Stomach smooth muscle (tissue), 2 donors: ENCODE measurements around the gene UMAD1.
"Not testable (repeated sequence)": the region's sequence is repeated elsewhere in the genome, so short reads cannot be mapped to it uniquely, and the experiment has no call there.

Experiments used
- H3K27ac ChIP-seq: one replicate; pipeline ENCODE4 v1.7.0; 2013; ENCODE audit warnings: mild to moderate bottlenecking, low read length, inconsistent platforms
- H3K27me3 ChIP-seq, 2 donors: one replicate each; pipeline ENCODE4 v1.7.0; 2013; ENCODE audit warnings: low read length in 2 of 2; ENCODE audit not compliant: insufficient read depth in 2 of 2, control insufficient read depth in 1 of 2
- H3K36me3 ChIP-seq, 2 donors: one replicate each; pipeline ENCODE4 v1.7.0; 2013; ENCODE audit warnings: low read length in 2 of 2; ENCODE audit not compliant: control insufficient read depth in 2 of 2, insufficient read depth in 2 of 2
- H3K4me1 ChIP-seq: one replicate; pipeline ENCODE4 v1.7.0; 2013; ENCODE audit warnings: low read length; ENCODE audit not compliant: control insufficient read depth, insufficient read depth
- H3K4me3 ChIP-seq, 2 donors: one replicate each; pipeline ENCODE4 v1.7.0; 2013; ENCODE audit warnings: low read length in 2 of 2
- H3K9ac ChIP-seq, 2 donors: one replicate each; pipeline ENCODE4 v1.7.0; 2013; ENCODE audit warnings: low read length in 2 of 2, mild to moderate bottlenecking in 1 of 2
- H3K9me3 ChIP-seq, 2 donors: one replicate each; pipeline ENCODE4 v1.7.0; 2013; ENCODE audit warnings: low read length in 2 of 2; ENCODE audit not compliant: control insufficient read depth in 2 of 2
- donor health status: healthy.
- donor health status: Pancreatic carcinoma.

Gene UMAD1

DNA sequence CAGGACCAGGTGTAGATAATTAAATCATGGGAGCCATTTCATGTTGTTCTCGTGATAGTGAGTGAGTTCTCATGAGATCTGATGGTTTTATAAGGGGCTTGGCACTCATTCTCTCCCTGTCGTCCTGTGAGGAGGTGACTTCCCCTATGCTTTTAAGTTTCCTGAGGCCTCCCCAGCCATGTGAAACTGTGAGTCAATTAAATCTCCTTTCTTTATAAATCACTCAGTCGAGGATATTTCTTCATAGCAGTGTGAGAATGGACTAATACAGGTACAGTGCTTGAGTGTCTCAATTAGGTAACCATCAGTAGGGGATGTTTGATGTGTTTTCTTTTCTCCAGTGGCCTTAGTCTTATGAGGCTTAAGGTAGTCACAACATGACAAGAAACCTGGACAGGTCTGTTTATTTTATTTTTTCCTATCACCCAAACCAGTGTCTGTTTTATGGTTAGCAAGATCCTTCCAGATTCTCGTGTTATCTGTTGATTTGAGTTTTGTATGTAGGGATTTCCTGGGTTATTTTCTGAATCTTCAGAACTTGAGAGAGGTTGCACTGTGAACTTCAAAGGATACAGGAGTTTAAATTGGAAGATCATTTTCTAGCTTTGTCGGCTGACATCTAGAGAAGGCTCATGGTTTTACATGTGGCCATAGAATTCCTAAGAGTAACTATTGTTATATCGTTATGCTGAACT is 32.1 kb downstream of the UMAD1 start:
- no peaks in the 10 kb centered on the region for H3K4me1 ChIP-seq
- H3K9ac ChIP-seq, result peak overlapping the region; percentile 35 to 37
- peak overlapping the region; percentile 37 for H3K27ac ChIP-seq
- H3K9me3 ChIP-seq, result no peaks in the 10 kb centered on the region
- H3K4me3 ChIP-seq, result peak overlapping the region; percentile 41 to 61
- H3K36me3 ChIP-seq, result peaks cover 0 to 4% of the 10 kb centered on the region in 2 donors
- H3K27me3 ChIP-seq, result no peaks in the 10 kb centered on the region

DNA sequence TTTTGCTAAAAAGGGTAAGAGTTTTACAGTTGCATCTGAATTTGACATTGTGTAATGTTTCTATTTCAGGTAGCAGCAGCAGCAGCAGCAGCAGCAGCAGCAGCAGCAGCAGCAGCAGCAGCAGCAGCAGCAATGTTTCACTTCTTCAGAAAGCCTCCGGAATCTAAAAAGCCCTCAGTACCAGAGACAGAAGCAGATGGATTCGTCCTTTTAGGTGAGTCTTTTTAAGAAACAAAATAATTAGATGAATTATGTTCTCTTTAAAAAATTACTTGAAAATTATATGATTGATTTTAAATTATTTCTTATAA is 32.6 kb downstream of the UMAD1 start:
- Histone ChIP-seq H3K36me3 (peaks cover 0 to 4% of the 10 kb centered on the region in 2 donors), H3K27me3 (no peaks in the 10 kb centered on the region), H3K4me1 (no peaks in the 10 kb centered on the region), H3K9ac (peak overlapping the region in 1 of 2 donors; percentile 35), H3K27ac (peak overlapping the region; percentile 37), H3K9me3 (no peaks in the 10 kb centered on the region), H3K4me3 (peak overlapping the region; percentile 41 to 61)

DNA sequence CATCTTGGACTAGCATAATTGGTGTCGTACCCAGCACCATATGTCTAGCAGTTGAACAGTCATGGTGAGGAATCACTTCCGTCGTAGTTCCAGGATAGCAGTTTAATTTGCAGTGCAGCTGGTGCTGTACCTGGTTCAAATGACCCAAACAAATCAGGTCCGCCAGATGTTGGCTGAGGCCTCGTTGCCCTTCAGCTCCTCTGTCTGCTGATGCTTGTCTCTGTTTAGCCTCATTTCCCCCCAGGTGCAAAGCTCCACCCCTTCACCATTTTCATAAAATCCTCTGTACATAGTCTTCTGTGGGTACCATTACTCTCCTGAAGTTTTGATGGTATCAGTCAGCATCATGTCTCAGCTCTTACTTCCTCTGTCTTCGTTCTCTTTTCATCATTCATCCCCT is 35.1 kb downstream of the UMAD1 start:
- H3K4me3 ChIP-seq, result no peak overlapping the region
- H3K9ac ChIP-seq, result no peak overlapping the region
- peaks cover 0 to 4% of the 10 kb centered on the region in 2 donors for H3K36me3 ChIP-seq
- no peaks in the 10 kb centered on the region for H3K27me3 ChIP-seq
- no peaks in the 10 kb centered on the region for H3K4me1 ChIP-seq
- H3K27ac ChIP-seq, result peak overlapping the region; percentile 37
- H3K9me3 ChIP-seq, result no peaks in the 10 kb centered on the region

DNA sequence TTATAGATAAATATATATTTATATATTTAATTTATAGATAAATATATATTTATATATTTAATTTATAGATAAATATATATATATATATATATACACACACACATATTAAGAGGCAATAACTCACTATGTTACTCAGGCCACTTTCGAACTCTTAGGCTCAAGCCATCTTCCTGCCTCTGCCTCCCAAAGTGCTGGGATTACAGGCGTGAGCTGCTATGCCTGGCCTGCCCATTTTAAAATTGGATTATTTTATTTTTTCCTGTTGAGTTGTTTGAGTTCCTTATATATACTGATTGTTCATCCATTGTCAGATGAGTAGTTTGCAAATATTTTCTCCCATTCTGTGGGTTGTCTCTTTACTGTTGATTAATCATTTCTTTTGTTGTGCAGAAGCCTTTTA is 39.1 kb downstream of the UMAD1 start:
- H3K36me3 ChIP-seq, H3K4me3 ChIP-seq, H3K27ac ChIP-seq, H3K27me3 ChIP-seq, H3K9ac ChIP-seq, H3K4me1 ChIP-seq, H3K9me3 ChIP-seq: not testable (repeated sequence)

DNA sequence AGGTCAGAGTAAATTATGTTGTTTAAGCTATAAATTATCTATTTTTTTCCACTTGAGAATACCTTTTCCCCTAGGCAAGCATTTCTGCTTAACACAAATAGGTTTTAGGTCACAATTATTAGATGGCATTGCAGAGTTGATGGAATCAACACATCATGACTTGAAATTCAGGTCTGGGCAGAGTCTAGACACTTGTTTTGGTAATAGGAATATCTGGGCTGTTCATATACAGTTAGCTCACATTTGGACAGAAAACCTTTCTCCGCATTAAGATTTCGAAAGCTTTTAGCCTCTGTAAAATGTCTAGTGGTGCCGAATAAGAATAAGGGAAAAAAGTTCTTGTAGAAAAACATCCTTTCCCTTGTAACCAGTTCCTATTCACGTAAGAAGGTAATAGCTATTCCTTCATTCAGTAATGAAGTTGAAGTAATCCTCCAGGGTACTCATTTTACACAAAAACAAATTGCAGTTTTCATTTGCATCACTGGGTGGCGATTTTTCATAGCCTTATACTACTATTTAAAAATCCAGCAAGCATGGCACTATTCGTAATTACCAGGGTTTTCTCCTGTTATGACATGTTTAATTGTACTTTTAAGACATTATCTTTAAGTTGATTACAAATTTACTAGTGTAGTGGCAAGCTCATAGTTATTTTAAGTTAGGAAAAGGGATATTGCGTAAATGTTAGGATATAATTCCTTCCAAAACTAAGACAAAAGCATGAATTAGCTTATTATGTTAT is 40.8 kb downstream of the UMAD1 start:
- Histone ChIP-seq H3K36me3 (no peaks in the 10 kb centered on the region), H3K9me3 (no peaks in the 10 kb centered on the region), H3K27me3 (no peaks in the 10 kb centered on the region), H3K4me1 (no peaks in the 10 kb centered on the region), H3K9ac (peak overlapping the region in 1 of 2 donors; percentile 61), H3K27ac (no peak overlapping the region), H3K4me3 (peak overlapping the region; percentile 44 to 66)

DNA sequence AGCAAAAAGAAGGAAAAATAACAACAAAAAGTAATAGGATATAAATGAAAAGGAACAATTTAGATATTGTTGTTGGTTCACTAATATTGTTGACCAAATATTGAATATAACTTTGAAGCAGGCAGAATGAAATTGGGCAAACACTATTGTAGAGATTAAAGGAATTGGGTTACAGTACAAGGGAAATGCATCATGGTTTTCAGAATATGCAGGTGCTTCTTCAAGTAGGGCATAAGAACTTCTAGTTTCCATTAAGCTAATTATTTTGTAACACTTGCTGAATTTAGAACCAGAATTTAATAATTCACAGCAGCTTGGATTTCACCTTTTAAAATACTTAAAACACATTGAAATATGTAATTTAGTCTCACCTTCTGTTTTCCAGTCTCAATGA is 41.4 kb downstream of the UMAD1 start:
- H3K27ac ChIP-seq, result no peak overlapping the region
- H3K9me3 ChIP-seq, result no peaks in the 10 kb centered on the region
- no peaks in the 10 kb centered on the region for H3K36me3 ChIP-seq
- H3K4me1 ChIP-seq, result no peaks in the 10 kb centered on the region
- H3K4me3 ChIP-seq, result no peak overlapping the region
- H3K9ac ChIP-seq, result no peak overlapping the region
- no peaks in the 10 kb centered on the region for H3K27me3 ChIP-seq

DNA sequence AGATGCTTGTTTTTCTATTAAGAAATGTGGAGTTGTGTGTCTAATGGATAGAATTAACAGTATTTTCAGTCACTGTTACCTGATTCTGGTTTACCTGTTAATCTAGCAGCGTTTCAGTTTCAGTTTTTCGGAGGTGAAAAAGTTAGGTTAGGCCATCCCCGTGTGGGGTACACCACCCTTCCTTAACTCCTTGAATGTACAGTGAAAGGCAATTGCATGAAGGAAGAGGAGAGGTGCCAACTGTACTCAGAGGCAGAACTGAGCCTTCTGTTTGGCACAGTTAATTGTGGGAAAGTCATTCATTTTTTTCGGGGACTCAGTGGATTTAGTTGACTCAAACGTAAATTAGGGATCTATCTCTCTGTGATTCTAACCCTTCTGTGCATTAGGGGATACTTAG is 42.3 kb downstream of the UMAD1 start:
- Histone ChIP-seq H3K27me3 (no peaks in the 10 kb centered on the region), H3K27ac (no peak overlapping the region), H3K9ac (peak overlapping the region in 1 of 2 donors; percentile 53), H3K9me3 (no peaks in the 10 kb centered on the region), H3K4me3 (peak overlapping the region; percentile 54 to 56), H3K36me3 (no peaks in the 10 kb centered on the region), H3K4me1 (peaks cover 4% of the 10 kb centered on the region)

DNA sequence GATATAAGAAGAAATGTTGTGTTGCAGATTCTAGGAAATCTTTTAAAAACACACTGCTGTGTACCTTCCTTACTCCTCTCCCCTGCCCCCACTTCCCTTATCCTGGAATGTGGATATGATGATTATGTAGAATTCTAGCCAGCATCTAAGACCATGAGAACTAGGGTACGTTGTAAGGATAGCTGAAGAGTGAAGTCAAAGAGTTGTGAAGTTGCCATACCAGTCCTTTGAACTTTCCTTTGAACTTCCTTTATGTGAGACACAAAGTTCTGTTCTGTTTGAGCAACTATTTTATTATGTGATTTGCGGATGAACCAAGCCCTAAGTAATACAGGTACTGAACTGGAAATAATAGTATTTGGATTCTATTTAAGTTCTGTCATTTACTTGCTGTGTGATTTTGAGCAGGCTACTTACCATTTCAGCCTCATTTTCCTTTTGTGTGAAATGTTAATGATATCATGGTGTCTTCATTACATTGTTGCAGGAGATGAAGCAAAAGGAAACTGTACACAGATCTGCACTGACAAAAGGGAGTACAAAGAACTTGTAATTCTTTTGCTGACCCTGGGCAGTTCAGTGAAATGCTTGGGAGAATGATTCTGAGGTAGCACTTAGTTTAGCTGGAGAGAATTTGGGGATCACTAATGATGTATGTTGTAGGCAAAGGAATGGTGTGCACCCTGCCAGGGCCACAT is 46.4 kb downstream of the UMAD1 start:
- H3K9ac ChIP-seq, result no peak overlapping the region
- H3K4me3 ChIP-seq, result peak overlapping the region in 1 of 2 donors; percentile 10
- H3K27me3 ChIP-seq, result no peaks in the 10 kb centered on the region
- H3K27ac ChIP-seq, result no peak overlapping the region
- peaks cover 4% of the 10 kb centered on the region for H3K4me1 ChIP-seq
- no peaks in the 10 kb centered on the region for H3K36me3 ChIP-seq
- no peaks in the 10 kb centered on the region for H3K9me3 ChIP-seq

DNA sequence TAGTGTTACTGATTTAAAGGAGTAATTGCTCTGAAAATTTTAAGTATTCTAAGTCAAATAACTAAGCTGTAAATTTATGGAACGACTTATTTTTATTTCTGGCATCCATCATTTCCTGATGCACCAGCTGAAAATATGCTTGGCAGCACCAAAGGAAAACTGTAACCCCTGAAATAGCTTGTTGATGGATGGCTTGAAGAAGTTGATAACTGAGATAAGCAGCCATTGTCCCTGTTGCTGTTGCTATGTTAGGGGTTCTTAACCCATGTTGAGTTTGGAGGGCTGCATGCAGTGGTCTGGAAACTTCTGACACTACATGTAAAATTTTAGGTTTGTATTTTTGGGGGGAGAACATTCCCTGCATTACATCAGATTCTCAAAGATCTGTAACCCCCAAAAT is 47.2 kb downstream of the UMAD1 start:
- H3K4me1 ChIP-seq, result peaks cover 4% of the 10 kb centered on the region
- H3K36me3 ChIP-seq, result no peaks in the 10 kb centered on the region
- H3K27ac ChIP-seq, result no peak overlapping the region
- peak overlapping the region in 1 of 2 donors; percentile 34 for H3K9ac ChIP-seq
- no peaks in the 10 kb centered on the region for H3K27me3 ChIP-seq
- H3K4me3 ChIP-seq, result peak overlapping the region; percentile 21 to 57
- H3K9me3 ChIP-seq, result no peaks in the 10 kb centered on the region

DNA sequence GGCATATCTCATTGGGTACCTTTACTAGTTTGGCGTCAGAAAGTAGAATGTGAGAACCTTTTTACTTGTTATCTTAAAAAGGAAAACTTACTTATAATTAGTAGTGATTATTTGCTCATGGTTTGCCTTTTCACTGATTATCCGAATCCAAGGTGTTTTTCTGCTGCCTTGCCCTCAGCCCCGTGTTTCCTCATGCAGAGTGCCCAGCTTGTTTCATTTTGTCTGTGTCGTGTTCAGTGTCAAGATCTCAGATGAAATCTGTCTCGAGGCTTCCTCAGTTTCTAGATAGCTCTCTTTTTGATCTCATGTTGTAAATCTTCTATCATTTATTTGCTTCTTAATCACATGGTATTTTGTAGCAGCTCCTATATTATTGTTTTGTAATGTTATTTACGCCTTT is 47.8 kb downstream of the UMAD1 start:
- H3K27ac ChIP-seq, result no peak overlapping the region
- H3K27me3 ChIP-seq, result no peaks in the 10 kb centered on the region
- H3K4me3 ChIP-seq, result peak overlapping the region; percentile 21 to 57
- peak overlapping the region in 1 of 2 donors; percentile 34 for H3K9ac ChIP-seq
- H3K4me1 ChIP-seq, result peaks cover 4% of the 10 kb centered on the region
- no peaks in the 10 kb centered on the region for H3K9me3 ChIP-seq
- no peaks in the 10 kb centered on the region for H3K36me3 ChIP-seq
